Fibroblast of lung (primary cell): Measurements from ENCODE around the gene UXS1. TPM values are rescaled to one million over a fixed set of nuclear protein-coding genes. Genes with fewer than 3 reads are reported as not detected.

ENCODE experiments used
- DNase-seq, 2 donors: peaks; one replicate each; pipeline versions ENCODE4 v3.0.0 to v3.0.0-alpha.2; 2010; ENCODE audit warnings: low read depth in 2 of 2
- H2AFZ ChIP-seq: 2 replicates; pipeline ENCODE4 v1.5.1; 2012; ENCODE audit warnings: low read length, control low read depth, inconsistent platforms
- H3K27ac ChIP-seq: 2 replicates; pipeline ENCODE4 v1.5.1; 2011; ENCODE audit warnings: low read length, control low read depth; ENCODE audit not compliant: insufficient read depth
- H3K27me3 ChIP-seq: 2 replicates; pipeline ENCODE4 v1.5.1; 2011; ENCODE audit warnings: mild to moderate bottlenecking, low read length; ENCODE audit not compliant: control insufficient read depth, insufficient read depth
- H3K36me3 ChIP-seq: 2 replicates; pipeline ENCODE4 v1.5.1; 2011; ENCODE audit warnings: low read length; ENCODE audit not compliant: control insufficient read depth, insufficient read depth
- H3K4me1 ChIP-seq: 2 replicates; pipeline ENCODE4 v1.5.1; 2011; ENCODE audit warnings: low read length; ENCODE audit not compliant: control insufficient read depth, insufficient read depth; ENCODE audit errors: extremely low read depth
- H3K4me2 ChIP-seq: 2 replicates; pipeline ENCODE4 v1.5.1; 2011; ENCODE audit warnings: low read length, control low read depth; ENCODE audit not compliant: insufficient read depth; ENCODE audit errors: extremely low read depth
- H3K4me3 ChIP-seq, 4 experiments: fragments of 200-600 bp in 1 of 4; sonication (generic) in 1 of 4; replicated peaks in 1 of 4; 2 replicates each; pipeline ENCODE4 v1.5.1; 2011 to 2016; ENCODE audit warnings: low read length in 4 of 4, low read depth in 3 of 4, mild to moderate bottlenecking in 3 of 4, control low read depth in 2 of 4, inconsistent platforms in 1 of 4, mixed read lengths in 1 of 4; ENCODE audit not compliant: insufficient read depth in 1 of 4; ENCODE audit errors: control extremely low read depth in 1 of 4
- H3K79me2 ChIP-seq: 2 replicates; pipeline ENCODE4 v1.5.1; 2012; ENCODE audit warnings: mild to moderate bottlenecking, low read length, inconsistent platforms; ENCODE audit not compliant: control insufficient read depth, insufficient read depth
- H3K9ac ChIP-seq: 2 replicates; pipeline ENCODE4 v1.5.1; 2011; ENCODE audit warnings: mild to moderate bottlenecking, low read length, control low read depth; ENCODE audit not compliant: insufficient read depth
- H3K9me3 ChIP-seq: 2 replicates; pipeline ENCODE4 v1.5.1; 2012; ENCODE audit warnings: low read depth, low read length; ENCODE audit not compliant: control insufficient read depth, insufficient read depth
- H4K20me1 ChIP-seq: 2 replicates; pipeline ENCODE4 v1.5.1; 2011; ENCODE audit warnings: low read length; ENCODE audit not compliant: control insufficient read depth, insufficient read depth; ENCODE audit errors: extremely low read depth
- CTCF ChIP-seq, 2 donors: IDR thresholded peaks in 1 of 2; conservative IDR thresholded peaks in 1 of 2; 1 replicate in 1 of 2; 2 replicates in 1 of 2; pipeline ENCODE4 v1.5.1; 2011 to 2012; ENCODE audit warnings: low read length in 2 of 2, control low read depth in 1 of 2, inconsistent platforms in 1 of 2, low read depth in 1 of 2, mild to moderate bottlenecking in 1 of 2
- EZH2 ChIP-seq: IDR thresholded peaks from 2 replicates; pipeline ENCODE4 v1.5.1; 2012; ENCODE audit warnings: low read length, control low read depth, mild to moderate bottlenecking; ENCODE audit errors: missing control alignments
- polyA plus RNA-seq, 2 donors: library from polyadenylated mRNA; depleted of rRNA in 1 of 2; stranded (reverse) in 1 of 2; unstranded in 1 of 2; fragments of >200 nt; gene quantifications; 2 replicates each; pipeline ENCODE4 v1.2.1, GENCODE V29; 2011 to 2012; ENCODE audit warnings: missing spikeins in 1 of 2
- total RNA-seq: library from RNA; depleted of rRNA; stranded (reverse); fragments of >200 nt; gene quantifications from 2 replicates; pipeline ENCODE4 v1.2.1, GENCODE V29; 2014

The UXS1 gene
- total and polyA plus RNA-seq, 2 donors (not counting 1 experiment from before 2014, with no cell fraction given): 23.1 to 59.8 TPM

GRCh38 chr2:106161938-106162820, 31.9 kb downstream of the UXS1 start:
- peak; percentile 24 to 47 for DNase-seq
- Histone ChIP-seq H4K20me1 (no peaks in the 10 kb centered on the region), H3K4me2 (no peak overlapping the region), H3K9me3 (no peaks in the 10 kb centered on the region), H3K79me2 (no peaks in the 10 kb centered on the region), H3K36me3 (no peaks in the 10 kb centered on the region), H3K9ac (no peak overlapping the region), H3K27ac (no peak overlapping the region), H3K4me1 (peaks cover 3% of the 10 kb centered on the region), H3K4me3 (no peak overlapping the region), H2AFZ (no peak overlapping the region), H3K27me3 (no peaks in the 10 kb centered on the region)
- no peak for TF ChIP-seq CTCF (conservative IDR thresholded peaks at IDR 0.05 in 1 of 2, IDR thresholded peaks at IDR 0.05 in 1 of 2; ENCODE audit: low read depth in 1 of 2, low read length in 2 of 2)
- TF ChIP-seq EZH2: no peak

- Histone ChIP-seq H3K27ac (no peak overlapping the region), H3K36me3 (no peaks in the 10 kb centered on the region), H4K20me1 (no peaks in the 10 kb centered on the region), H3K9ac (no peak overlapping the region), H2AFZ (no peak overlapping the region), H3K4me2 (no peak overlapping the region), H3K9me3 (no peaks in the 10 kb centered on the region), H3K4me1 (peaks cover 3% of the 10 kb centered on the region), H3K4me3 (no peak overlapping the region), H3K79me2 (no peaks in the 10 kb centered on the region), H3K27me3 (no peaks in the 10 kb centered on the region)
- TF ChIP-seq EZH2 (no peak), CTCF (conservative IDR thresholded peaks at IDR 0.05 in 1 of 2, IDR thresholded peaks at IDR 0.05 in 1 of 2; ENCODE audit: low read depth in 1 of 2, low read length in 2 of 2) (no peak)
- no peak for DNase-seq
Observed at GRCh38 chr2:106161341-106161740, 32.8 kb downstream of the UXS1 start.

- no peak for DNase-seq
Observed at GRCh38 chr2:106160786-106161261, 33.3 kb downstream of the UXS1 start.

More at GRCh38 chr2:106160786-106161261, 33.3 kb downstream of the UXS1 start:
- Histone ChIP-seq H3K9me3 (no peaks in the 10 kb centered on the region), H2AFZ (no peak overlapping the region), H3K36me3 (no peaks in the 10 kb centered on the region), H3K27ac (no peak overlapping the region), H3K27me3 (no peaks in the 10 kb centered on the region), H3K9ac (no peak overlapping the region), H3K79me2 (no peaks in the 10 kb centered on the region), H4K20me1 (no peaks in the 10 kb centered on the region), H3K4me1 (peaks cover 3% of the 10 kb centered on the region), H3K4me3 (no peak overlapping the region), H3K4me2 (no peak overlapping the region)
- TF ChIP-seq EZH2 (no peak), CTCF (conservative IDR thresholded peaks at IDR 0.05 in 1 of 2, IDR thresholded peaks at IDR 0.05 in 1 of 2; ENCODE audit: low read depth in 1 of 2, low read length in 2 of 2) (no peak)
